A204.1 (cell line): ENCODE results near the gene CHURC1.
A peak's percentile ranks its signal among the peaks of the same experiment; 100 is the strongest.

Experiments used
- FAIRE-seq: peaks from 2 replicates; lab custom pipeline; 2012; peaks lifted over from hg19 to GRCh38; lab: Jason Lieb, UNC

CHURC1 gene

DNA sequence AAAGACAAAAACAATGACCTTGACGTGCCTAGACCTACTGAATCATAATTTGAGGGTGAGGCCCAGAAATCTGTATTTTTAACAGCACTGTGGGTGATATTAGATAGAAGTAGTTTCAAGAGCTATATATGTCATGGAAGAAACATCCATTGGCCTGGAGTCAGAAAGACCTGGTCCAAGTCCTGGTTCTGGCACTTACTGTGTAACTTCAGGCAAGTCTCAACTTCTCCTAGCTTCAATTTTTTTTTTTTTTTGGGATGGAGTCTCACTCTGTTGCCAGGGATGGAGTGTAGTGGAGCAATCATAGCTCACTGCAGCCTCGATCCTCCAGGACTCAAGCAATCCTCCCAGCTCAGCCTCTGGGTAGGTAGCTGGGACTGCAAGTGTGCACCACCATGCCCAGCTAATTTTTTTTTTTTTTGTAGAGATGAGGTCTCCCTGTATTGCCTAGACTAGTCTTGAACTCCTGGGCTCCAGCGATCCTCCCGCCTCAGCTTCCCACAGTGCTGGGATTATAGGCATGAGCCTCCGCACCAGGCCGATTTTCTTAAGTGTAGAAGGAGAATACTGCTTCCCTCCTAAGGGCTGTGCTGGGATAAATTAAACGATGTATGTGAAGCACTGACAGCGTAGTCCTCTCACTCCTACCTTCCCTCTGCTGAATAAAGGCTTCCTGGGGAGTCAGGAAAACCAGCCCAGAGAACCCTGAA lies 42.6 kb downstream of the CHURC1 start:
- no peak for FAIRE-seq

DNA sequence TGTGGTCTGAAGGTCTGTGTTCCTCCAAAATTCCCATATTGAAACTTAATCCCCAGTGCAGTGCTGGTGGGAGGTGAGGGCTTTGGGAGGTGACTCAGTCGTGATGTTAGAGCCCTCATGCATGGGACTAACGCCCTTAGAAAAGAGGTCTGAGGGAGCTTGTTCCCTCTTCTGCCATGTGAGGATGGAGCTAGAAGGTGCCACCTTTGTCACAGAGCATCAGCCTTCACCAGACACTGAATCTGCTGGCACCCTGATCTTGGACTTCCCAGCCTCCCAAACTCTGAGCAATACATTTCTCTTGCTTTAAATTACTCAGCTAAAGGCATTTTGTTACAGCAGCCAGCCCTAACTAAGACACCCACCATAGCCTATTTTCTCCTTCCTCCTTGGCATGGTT lies 43.9 kb downstream of the CHURC1 start:
- FAIRE-seq: no peak

DNA sequence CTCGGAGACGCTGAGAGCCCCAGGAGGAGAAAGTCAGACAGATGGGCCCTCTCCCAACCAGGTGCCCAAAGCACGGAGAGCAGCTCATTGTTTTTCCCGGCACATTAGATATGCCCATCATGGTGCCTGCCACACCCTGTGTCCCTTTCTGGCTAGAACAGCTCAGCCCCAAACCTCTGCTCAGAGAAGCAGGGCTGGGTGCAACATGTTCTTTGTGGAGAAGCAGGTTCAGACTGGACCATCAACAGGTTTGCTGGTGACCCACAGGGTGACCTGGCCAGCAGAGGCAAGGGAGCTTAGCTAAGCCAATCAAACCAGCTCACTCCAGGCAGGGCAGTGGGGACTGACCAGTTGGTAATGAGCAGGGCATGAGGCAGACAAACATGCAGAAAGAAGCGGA lies 44.5 kb downstream of the CHURC1 start:
- FAIRE-seq: no peak

DNA sequence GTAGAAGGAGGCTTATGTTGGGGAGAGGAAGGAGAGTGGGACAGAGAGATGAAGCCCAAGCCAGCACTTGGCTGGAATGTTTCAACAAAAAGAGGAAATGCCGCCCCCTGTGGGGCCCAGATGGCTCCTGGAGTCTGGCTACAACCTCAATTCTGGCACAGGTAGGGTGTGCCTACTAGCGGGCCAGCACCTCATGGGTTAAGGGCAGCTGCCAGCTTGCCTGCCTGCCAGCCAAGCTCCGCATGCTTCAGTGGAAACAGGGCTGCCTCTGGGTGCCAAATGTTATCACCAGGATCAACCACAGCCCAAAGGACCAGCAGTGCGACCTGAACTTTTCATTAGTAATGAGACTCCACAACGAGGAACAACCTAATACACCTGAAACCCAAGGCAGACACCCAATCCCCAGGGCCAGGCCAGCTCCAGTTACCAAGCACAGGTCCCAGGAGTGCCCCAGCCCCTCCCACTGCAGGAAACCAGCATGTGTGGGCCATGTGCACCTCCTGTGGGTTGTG lies 46.6 kb downstream of the CHURC1 start:
- FAIRE-seq: no peak

DNA sequence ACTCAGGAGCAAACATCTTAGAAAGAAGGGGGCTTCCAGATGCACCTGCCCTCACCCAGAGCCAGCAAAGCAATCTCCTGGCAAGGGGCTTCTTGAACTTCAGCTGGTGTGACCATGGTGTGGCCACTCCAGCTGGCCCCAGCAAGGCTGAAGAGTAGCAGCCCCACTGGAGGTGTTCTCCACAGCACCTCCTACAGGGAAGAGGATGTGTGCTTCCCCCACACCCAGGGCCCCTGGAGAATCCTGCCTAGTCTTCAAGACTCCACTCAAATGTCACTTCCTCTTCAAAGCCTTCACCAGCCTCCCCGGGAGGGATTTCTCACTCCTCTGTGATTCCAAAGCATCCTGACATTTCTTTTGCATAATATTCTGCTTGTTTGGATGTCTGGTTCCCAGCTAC lies 49.4 kb downstream of the CHURC1 start:
- FAIRE-seq: no peak

DNA sequence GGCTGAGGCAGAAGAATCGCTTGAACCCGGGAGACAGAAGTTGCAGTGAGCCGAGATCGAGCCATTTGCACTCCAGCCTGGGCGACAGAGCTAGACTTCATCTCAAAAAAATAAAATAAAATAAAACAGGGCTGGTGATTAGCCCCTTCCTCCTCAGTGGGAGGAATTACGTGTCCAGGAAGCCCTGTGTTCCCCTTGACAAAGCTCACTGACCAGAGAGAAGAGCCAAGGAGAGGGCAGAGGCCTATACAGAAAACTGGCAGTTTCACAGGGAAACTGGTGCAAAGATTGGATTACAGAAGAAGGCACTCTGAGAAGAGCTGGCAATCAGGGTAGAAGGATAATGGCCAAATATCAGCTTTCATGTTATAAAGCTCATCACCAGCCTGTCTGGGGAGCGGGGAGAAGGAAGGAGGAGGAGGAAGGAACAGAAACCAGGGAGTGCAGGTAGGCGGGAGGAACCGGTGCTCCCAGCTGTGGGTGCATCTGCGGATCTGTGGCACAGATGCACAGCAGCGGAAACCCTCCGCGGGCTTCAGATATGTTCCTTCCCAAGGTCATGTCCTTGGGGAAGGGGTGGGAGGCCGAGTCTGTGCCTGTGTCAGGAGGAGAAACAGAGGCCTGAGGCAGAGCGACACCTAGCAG lies 51.2 kb downstream of the CHURC1 start:
- FAIRE-seq: no peak

DNA sequence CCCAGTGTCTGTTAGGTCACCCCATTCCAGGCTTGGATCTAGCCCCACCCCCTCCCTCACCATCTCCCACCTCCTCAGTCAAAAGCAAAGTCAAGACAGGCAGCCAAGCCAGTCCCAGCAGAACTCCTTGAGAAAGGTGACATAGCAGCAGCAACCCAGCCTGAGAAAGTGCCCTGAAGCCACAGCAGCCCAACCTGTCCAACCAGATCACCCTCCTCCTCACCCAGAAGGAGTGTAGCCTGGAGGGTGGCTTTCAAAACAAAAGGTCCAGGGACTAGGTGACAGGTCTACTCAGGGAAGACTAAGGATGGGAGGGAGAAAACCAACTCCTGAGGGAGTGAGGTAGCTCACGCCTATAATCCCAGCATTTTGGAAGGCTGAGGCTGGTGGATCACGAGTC lies 52.7 kb downstream of the CHURC1 start:
- no peak for FAIRE-seq

DNA sequence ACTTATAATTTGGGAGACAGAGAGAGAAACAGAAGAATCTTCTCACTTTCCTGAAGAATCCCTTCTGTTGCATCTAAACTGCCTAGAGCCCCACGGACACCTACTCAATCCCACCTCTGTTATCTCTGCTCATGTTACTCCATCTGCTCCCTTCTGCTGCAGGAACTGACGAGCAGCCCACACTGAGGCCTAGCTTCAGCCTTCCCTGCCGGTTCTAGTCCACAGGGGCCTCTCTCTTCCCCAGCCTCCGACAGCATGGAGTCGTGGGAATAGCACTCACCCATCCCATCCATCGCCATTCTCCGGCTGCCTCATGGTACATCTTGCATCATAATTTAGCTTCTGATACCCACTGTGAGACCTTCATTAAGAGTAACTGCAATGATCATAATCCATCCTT lies 53.9 kb downstream of the CHURC1 start:
- no peak for FAIRE-seq

DNA sequence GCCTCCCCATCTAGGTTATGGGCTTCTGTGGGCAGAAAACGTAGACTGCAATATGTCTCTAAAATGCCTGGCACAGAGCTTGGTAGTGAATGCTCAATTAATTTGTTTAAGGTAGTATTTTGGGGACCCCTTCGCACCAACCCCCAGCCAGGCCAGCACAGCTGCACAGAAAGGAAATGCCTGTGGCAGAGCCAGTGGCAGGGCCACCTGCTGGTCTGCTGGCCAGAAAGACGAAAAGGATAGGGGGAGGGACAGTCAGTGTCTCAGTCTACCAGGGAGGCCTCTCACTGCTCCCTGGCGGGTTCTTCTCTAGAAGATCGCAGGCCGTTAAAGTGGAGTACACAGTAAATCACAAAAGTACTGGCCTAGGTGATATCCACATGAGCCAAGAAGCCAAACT lies 54.4 kb downstream of the CHURC1 start:
- no peak for FAIRE-seq

DNA sequence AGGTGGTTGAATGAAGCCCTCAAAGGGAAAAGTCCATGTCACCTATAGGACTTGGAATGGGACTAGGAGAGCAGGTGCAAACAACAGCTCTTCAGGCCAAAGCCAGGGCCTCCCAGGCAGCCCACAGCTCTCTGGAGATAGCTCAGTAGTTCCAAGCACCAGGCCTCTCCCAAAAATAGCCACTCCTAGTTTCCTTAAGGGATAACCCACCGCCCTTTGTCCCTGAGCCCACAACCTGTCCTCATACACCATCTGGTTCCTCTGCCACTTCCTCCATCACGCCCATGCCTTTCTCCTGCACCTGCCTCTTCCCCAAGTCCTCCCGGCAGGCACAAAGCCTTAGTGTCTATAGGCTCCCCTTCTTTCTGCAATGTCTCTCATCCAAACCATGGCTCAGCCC lies 55.8 kb downstream of the CHURC1 start:
- FAIRE-seq: no peak

DNA sequence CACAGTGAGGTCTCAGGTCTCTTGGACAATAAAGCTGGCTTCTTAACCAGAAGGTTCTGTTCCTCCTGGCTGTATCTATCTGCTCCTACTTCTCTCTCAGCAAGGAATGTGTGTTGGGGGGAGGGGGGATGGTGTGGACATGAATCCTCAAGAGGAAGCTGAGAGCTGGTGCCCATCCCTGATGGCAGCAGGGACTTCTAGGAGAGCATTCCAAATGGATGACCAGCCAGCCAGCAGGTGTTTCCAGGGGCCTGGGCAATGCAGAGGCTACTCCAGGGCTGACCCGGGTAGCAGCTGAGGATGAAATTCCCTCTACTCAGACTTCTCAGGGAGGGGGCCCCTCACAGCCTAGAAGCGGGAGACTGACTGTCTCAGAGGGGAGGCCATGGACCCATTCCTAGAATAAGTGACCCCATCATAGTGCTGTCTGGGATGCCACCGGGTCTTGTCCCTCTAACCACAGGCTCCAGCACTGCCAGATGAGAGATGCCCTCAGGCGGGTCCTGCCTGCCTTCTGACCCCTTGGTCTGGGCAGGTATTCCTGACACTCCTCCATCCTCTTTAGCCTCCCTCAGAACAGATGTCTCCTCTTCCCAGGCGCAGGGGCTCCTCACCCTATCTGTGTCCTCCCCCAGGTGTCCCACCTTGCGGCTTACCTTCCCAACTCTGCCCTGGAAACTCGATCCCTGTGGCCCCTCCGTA lies 56.7 kb downstream of the CHURC1 start:
- FAIRE-seq: no peak

DNA sequence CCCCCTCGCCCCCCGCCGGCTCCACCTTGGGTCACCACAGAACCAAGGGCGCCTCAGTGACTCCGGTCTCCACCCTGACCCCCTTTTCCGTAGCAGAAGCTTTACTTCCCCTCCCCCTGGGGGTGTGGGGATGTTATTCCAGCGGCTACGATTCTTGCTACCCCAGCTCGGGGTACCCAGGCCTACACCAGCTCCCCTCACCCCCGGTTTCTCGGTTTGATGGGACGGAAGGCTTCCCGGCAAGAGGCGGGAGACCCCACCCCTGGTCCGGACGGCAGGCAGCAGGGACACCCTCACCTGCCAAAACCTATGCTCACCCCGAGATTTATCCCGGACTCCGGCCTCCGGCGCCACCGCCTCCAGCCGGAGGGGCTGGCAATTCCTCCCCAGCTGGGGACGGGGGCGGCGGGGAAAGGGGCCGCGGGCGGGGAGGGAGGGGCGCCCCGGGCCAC lies 57.3 kb downstream of the CHURC1 start:
- FAIRE-seq: no peak

DNA sequence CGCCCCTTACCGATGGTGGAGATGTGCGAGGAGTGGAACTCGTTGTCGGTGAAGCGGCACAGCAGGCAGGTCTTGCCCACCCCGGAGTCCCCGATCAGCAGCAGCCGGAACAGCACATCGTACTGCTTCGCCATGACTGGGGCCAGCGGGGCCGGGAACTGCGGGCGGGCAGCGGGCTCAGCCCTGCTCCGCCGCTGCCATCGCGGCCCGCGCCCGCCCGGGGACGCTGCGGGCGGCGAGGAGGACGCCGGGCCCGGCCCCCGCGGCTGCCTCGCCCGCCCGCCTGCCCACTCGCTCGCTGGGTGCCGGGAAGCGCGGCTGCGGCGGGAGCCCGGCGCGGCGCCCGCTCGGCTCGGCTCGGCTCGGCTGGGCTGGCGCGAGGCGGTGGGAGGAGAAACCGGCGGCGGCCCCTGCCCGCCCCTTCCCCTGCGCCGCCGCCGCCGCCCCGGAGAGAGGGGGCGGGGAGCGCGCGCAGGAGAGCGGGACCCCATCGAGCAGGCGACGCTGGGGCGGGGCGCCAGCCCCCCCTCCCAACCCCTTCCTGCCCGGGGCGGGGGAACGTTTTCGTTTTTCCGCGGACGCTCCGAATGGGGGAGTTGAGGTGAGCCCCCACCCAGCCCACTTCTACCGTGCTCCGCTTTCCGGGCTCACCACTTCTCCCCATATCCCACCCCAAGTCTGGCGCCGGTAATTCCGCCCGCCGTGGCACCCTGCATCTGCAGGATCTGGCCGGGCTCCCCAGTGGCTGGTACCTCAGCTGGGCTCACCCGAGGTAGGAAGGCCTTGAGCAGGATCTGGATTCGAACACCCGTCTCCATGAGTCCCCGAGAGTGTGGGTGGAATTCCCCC lies 57.9 kb downstream of the CHURC1 start, which contains the start of gene RAB15:
Gene RAB15, minus strand, starts transcription at position 394 of the 849 bp plus-strand sequence. Its CDS starts 260 bp downstream, at position 134.
- FAIRE-seq: no peak

DNA sequence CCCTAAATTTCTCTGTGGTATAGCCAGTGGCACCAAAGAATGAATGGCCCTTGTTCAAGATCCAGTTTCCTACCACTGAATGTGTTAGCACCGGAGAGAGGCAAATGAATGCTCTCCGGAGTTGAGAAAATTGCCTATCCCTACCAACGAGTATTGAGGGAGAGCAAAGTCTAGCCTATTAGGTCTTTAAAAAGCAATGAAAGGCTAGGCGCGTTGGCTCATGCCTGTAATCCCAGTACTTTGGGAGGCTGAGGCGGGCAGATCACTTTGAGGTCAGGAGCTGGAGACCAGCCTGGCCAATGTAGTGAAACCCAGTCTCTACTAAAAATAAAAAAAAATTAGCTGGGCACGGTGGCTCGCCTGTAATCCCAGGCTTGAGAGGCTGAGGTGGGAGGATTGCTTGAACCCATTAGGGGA lies 58.8 kb downstream of the CHURC1 start:
- FAIRE-seq: no peak

DNA sequence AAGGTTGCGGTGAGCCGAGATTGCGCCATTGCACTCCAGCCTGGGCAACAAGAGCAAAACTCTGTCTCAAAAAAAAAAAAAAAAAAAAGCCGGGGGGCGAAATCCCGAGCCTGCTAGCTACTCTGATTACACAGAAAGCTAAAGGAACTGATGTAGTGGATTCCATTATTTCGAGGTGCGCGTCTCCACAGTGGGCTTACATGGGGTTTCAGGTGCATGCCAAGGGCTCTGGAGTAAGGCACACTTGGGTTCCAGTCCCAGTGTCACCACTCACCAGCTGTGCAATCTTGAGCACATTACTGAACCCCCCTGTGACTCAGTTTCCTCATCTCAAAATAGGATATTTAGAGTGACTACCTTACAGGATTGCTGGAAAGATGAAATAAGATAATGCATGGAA lies 59.6 kb downstream of the CHURC1 start:
- FAIRE-seq: no peak

DNA sequence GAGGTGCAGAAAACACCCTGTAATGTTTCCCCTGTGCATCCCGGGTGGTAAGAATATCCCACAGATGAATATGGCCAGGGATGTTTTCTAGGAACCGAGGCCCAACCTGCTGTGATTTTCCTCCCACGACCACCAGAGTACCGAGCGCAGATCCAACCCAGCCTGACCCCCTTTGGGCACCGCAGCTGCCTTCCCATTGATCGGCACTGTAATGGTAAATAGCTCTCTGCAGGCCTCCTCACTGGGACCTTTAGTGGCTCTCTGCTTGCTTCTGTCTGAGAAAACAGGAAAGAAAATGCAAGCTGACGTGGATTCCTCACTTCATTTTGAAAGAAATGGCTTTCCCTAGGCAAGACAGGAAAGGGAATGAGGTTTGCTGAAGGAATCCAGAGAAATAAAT lies 60.3 kb downstream of the CHURC1 start:
- no peak for FAIRE-seq

DNA sequence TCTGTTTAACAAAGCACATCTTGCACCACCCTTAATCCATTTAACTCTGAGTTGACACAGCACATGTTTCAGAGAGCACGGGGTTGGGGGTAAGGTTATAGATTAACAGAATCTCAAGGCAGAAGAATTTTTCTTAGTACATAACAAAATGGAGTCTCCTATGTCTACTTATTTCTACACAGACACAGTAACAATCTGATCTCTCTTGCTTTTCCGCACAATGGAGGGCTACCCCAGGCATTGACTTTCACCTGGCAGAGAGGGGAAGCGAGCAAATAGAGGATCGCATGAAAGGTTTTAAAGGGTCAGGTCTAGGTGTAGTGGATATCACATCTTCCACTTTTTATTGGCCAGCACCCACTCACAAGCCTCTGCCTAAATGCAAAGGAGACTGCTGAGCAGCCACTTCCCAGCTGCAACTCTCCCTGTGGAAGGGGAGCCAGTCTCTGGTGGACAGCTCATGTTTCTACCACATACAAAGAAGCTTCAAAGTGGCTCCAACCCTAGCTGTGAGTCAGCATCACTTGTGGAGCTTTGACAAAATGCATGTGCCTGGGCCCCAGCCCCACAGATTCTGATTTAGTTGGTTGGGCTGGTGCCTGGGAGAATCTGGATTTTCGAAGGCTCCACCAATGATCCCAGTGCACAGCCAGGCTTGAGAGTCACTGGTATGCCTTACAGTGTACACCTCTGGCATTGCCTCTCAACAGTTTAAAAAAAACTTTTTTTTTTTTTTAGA lies 65.2 kb downstream of the CHURC1 start:
- FAIRE-seq: no peak

DNA sequence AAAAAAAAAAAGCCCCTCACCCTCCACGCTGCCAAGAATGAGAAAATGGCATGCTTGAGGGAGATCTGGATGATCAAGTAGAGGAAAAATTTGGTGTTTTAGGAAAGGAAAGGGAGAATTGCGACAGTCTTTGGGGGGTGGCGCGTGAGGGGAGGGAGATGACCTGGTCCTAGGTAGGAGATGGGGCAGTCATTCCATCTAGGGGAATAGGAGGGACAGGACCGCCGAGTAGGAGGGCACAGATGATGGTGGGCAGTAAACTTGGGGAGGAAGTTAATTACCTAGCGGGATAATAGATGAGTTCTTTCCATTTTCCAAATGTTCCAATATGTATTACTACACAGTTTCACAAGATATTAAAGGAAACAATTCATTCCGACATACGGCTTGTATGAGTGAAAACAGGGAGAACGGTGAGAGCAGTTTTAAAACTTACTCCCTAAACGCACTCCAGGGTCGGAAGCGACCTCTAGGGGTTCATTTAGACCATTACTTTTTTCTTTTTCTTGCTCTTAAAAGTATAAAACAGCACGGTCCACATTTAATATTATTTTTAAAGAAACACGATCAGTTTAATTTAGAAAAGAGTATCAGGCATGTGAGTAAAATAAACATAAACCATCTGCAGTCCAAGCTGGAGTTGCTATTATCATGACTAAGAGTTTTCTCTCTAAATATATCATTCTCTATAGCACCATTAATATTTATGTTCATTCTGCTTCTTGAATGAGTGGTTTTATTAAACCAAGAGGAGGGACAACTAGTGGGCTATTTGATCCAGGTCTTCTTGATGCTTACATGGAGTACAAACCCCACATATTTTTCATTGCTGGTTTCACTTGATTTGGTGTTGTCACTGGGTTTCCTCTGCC lies 69.4 kb downstream of the CHURC1 start:
- FAIRE-seq: peak; percentile 77
